ENCODE measurements around the gene MRPS26. TPM values are rescaled to one million over a fixed set of nuclear protein-coding genes. Genes with fewer than 3 reads are reported as not detected.

MRPS26 gene
- total RNA-seq, 2 experiments from 2014 or later = 155 to 158 TPM

GRCh38 chr20:3093861-3094361, 48.1 kb downstream of the MRPS26 start:
- Mint-ChIP-seq H3K27ac (peak overlapping the region; percentile 18), H3K9me3 (no peaks in the 10 kb centered on the region), H3K4me3 (no peak overlapping the region), H3K36me3 (no peaks in the 10 kb centered on the region), H3K27me3 (peaks cover 10% of the 10 kb centered on the region), H3K4me1 (ENCODE audit: low read depth) (peaks cover 14% of the 10 kb centered on the region)
- intact Hi-C loops (cut with micrococcal nuclease) = loop anchor here (10.0 kb wide), 1 partner anchor 61 kb away; the partner anchor contains the start of genes FASTKD5 and UBOX5
- CTCF ChIA-PET = interaction anchor here (0.8 to 1.0 kb wide), 2 partner anchors 25 to 40 kb away, joined by 3 read pairs; no protein-coding TSS in a partner anchor
- DNase-seq = peak; percentile 20
- POLR2A ChIA-PET = no interaction called here

- POLR2A ChIA-PET = no interaction called here
- Mint-ChIP-seq H3K27me3 (peaks cover 10% of the 10 kb centered on the region), H3K4me1 (ENCODE audit: low read depth) (peaks cover 14% of the 10 kb centered on the region)
Measured at GRCh38 chr20:3094848-3095629, 49.2 kb downstream of the MRPS26 start.

More at GRCh38 chr20:3094848-3095629, 49.2 kb downstream of the MRPS26 start:
- no peaks in the 10 kb centered on the region for H3K9me3 Mint-ChIP-seq
- no peaks in the 10 kb centered on the region for H3K36me3 Mint-ChIP-seq
- no peak overlapping the region for H3K4me3 Mint-ChIP-seq
- no peak for DNase-seq
- H3K27ac Mint-ChIP-seq = no peak overlapping the region
- CTCF ChIA-PET = interaction anchor here (0.6 to 1.5 kb wide), 3 partner anchors 19 to 759 kb away, joined by 3 to 4 read pairs (median 3); no protein-coding TSS in a partner anchor
- intact Hi-C loops (cut with micrococcal nuclease) = loop anchor here (10.0 kb wide), 1 partner anchor 60 kb away; the partner anchor contains the start of genes FASTKD5 and UBOX5

Other genes with a start within 250 kb of the MRPS26 start
- gene CPXM1, start 245.4 kb upstream of the MRPS26 start, total RNA-seq = 1 to 10 TPM; 2.3 to 2.9 TPM
- not detected for gene C20orf141, start 231.1 kb upstream of the MRPS26 start, total RNA-seq
- gene TMEM239, start 229.7 kb upstream of the MRPS26 start, total RNA-seq = not detected
- 10 to 100 TPM; 37.0 to 40.0 TPM for gene PCED1A, start 205.4 kb upstream of the MRPS26 start, total RNA-seq
- 10 to 100 TPM; 51.2 to 53.0 TPM for gene VPS16, start 205.3 kb upstream of the MRPS26 start, total RNA-seq
- 10 to 100 TPM; 61.1 to 62.8 TPM for gene PTPRA, start 172.6 kb upstream of the MRPS26 start, total RNA-seq
- 10 to 100 TPM; 17.3 to 24.0 TPM for gene GNRH2, start 2.4 kb upstream of the MRPS26 start, total RNA-seq
- 1 to 10 TPM in 1 of 2 experiments, not detected in 1; 1.0 TPM for gene OXT, start 25.6 kb downstream of the MRPS26 start, total RNA-seq
- gene AVP, start 38.7 kb downstream of the MRPS26 start, total RNA-seq = not detected
- 10 to 100 TPM; 20.8 to 22.8 TPM for gene FASTKD5, start 113.8 kb downstream of the MRPS26 start, total RNA-seq
- gene UBOX5, start 113.8 kb downstream of the MRPS26 start, total RNA-seq = 1 to 10 TPM; 5.8 to 7.0 TPM
- gene LZTS3, start 127.5 kb downstream of the MRPS26 start, total RNA-seq = 1 to 10 TPM; 1.4 to 1.5 TPM
- 10 to 100 TPM; 72.1 to 76.8 TPM for gene DDRGK1, start 158.6 kb downstream of the MRPS26 start, total RNA-seq
- gene ITPA, start 163.4 kb downstream of the MRPS26 start, total RNA-seq = 10 to 100 TPM; 54.0 to 56.2 TPM
- gene SLC4A11, start 193.1 kb downstream of the MRPS26 start, total RNA-seq = 1 to 10 TPM in 1 of 2 experiments, under 1 TPM in 1; 0.87 to 1.1 TPM